ENCODE measurements around the gene HNRNPA1.

Gene HNRNPA1

DNA sequence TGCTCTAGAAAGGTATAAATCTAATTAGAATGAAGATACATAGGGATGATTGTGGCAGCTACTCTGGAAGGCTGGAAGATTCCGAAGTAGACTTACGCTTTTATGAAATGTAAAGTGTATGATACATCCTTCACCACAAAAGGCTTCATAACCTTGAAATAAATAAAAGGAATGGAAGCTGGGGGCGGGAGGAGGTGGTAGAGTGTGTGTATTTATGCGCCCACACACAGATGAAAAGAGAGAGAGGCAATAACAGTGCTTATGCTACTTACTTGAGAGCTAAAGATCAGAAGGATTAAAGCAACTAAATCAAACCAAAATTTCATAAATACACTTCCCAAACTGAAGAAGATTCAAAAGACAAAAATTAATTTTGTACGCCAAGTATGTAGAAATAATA is 31.0 kb upstream of the HNRNPA1 start:
- Histone ChIP-seq H2BK5ac (ENCODE audit: low read depth, low read length, poor library complexity, severe bottlenecking) (no peak overlapping the region), H3K27me3 (ENCODE audit: control insufficient read depth in 1 of 2, insufficient read depth in 1 of 2, low read length in 2 of 2) (no peaks in the 10 kb centered on the region), H2BK120ac (ENCODE audit: low read depth, low read length) (no peak overlapping the region), H2AFZ (ENCODE audit: low read depth, low read length) (no peak overlapping the region), H3K4me2 (ENCODE audit: low read length, poor library complexity, severe bottlenecking) (no peak overlapping the region), H2AK5ac (ENCODE audit: low read length, severe bottlenecking) (no peak overlapping the region), H3K9me3 (ENCODE audit: control insufficient read depth, low read length) (no peaks in the 10 kb centered on the region), H3K18ac (ENCODE audit: low read depth in 1 of 2, low read length in 2 of 2) (no peak overlapping the region), H4K91ac (ENCODE audit: low read length) (no peak overlapping the region), H3K4ac (ENCODE audit: low read depth in 1 of 2, low read length in 2 of 2) (no peak overlapping the region), H3K14ac (ENCODE audit: low read length in 2 of 2) (no peak overlapping the region), H3K4me3 (ENCODE audit: insufficient read depth in 1 of 2, low read depth in 1 of 2, low read length in 2 of 2) (no peak overlapping the region), H3K4me1 (ENCODE audit: control insufficient read depth, insufficient read depth, low read depth, low read length) (no peaks in the 10 kb centered on the region), H2BK15ac (ENCODE audit: low read depth, poor library complexity, severe bottlenecking) (no peak overlapping the region), H4K8ac (ENCODE audit: low read length) (no peak overlapping the region), H3K36me3 (ENCODE audit: control insufficient read depth in 1 of 2, insufficient read depth in 2 of 2, low read depth in 1 of 2, low read length in 2 of 2) (peaks cover 21 to 56% of the 10 kb centered on the region in 2 experiments), H3K27ac (ENCODE audit: low read length, poor library complexity, severe bottlenecking) (no peak overlapping the region), H3K79me1 (replicated peaks; ENCODE audit: low read length, poor library complexity, severe bottlenecking) (peaks cover 24% of the 10 kb centered on the region), H3K9ac (ENCODE audit: low read length) (no peak overlapping the region), H3K23ac (ENCODE audit: low read length in 2 of 2) (no peak overlapping the region), H2BK12ac (ENCODE audit: low read length in 2 of 2) (no peak overlapping the region)
- DNase-seq = no peak
- WGBS = 100% methylated on average over 2 of the region's 5 CpGs

DNA sequence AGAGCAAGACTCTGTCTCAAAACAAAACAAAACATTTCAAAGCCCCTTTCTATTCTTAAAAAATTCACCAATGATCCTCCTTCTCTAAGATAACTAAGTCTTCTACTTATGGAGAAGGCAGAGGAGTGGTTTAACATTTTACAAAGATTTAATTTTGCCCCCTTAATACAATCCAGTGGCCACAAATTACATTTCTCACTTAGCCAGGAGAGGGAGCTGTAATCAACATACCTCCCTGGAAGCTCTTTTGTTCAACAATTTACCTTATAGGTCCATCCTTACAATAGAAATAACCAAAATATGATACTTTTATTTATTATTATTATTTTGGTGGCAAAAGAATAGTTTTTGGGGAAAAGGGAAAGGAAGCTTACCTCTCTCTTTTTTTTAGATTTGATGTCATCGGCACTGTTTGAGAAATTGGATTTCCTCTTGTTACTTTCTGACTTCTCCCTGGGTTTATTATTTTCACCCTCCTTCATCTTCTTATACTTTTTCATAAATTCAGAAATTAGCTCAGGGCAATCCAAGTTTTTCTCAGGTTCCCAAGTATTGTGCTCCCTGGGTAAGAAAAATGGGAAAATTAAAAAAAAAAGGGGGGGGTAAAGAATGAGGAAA is 28.8 kb upstream of the HNRNPA1 start:
- no peak overlapping the region for H3K23ac ChIP-seq (ENCODE audit: low read length in 2 of 2)
- no peak overlapping the region for H2AK5ac ChIP-seq (ENCODE audit: low read length, severe bottlenecking)

DNA sequence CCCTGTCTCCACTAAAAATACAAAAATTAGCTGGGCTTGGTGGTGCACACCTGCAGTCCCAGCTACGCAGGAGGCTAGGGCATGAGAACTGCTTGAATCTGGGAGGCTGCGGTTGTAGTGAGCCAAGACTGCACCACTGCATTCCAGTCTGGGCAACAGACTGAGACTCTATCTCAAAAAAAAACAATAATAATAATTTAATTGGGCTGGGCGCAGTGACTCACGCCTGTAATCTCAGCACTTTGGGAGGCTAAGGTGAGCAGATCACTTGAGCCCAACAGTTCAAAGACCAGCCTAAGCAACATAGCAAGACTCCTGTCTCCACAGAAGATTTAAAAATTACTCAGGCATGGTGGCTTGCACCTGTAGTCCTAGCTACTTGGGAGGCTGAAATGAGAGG is 27.3 kb upstream of the HNRNPA1 start:
- no peak overlapping the region for H3K14ac ChIP-seq (ENCODE audit: low read length in 2 of 2)
- 100% methylated on average over 4 of the region's 4 CpGs for WGBS
- H3K9ac ChIP-seq (ENCODE audit: low read length) = no peak overlapping the region
- H3K18ac ChIP-seq (ENCODE audit: low read depth in 1 of 2, low read length in 2 of 2) = no peak overlapping the region
- H3K4me1 ChIP-seq (ENCODE audit: control insufficient read depth, insufficient read depth, low read depth, low read length) = peaks cover 5% of the 10 kb centered on the region
- H3K4me2 ChIP-seq (ENCODE audit: low read length, poor library complexity, severe bottlenecking) = no peak overlapping the region
- no peak overlapping the region for H3K27ac ChIP-seq (ENCODE audit: low read length, poor library complexity, severe bottlenecking)
- no peak overlapping the region for H2BK15ac ChIP-seq (ENCODE audit: low read depth, poor library complexity, severe bottlenecking)
- H3K9me3 ChIP-seq (ENCODE audit: control insufficient read depth, low read length) = no peaks in the 10 kb centered on the region
- no peak overlapping the region for H2BK12ac ChIP-seq (ENCODE audit: low read length in 2 of 2)
- H3K4me3 ChIP-seq (ENCODE audit: insufficient read depth in 1 of 2, low read depth in 1 of 2, low read length in 2 of 2) = no peak overlapping the region
- no peak overlapping the region for H2AFZ ChIP-seq (ENCODE audit: low read depth, low read length)
- H4K91ac ChIP-seq (ENCODE audit: low read length) = no peak overlapping the region
- H3K4ac ChIP-seq (ENCODE audit: low read depth in 1 of 2, low read length in 2 of 2) = no peak overlapping the region
- no peaks in the 10 kb centered on the region for H3K27me3 ChIP-seq (ENCODE audit: control insufficient read depth in 1 of 2, insufficient read depth in 1 of 2, low read length in 2 of 2)
- DNase-seq = no peak
- H3K79me1 ChIP-seq (replicated peaks; ENCODE audit: low read length, poor library complexity, severe bottlenecking) = peaks cover 13% of the 10 kb centered on the region
- no peak overlapping the region for H2AK5ac ChIP-seq (ENCODE audit: low read length, severe bottlenecking)
- no peak overlapping the region for H4K8ac ChIP-seq (ENCODE audit: low read length)
- H2BK5ac ChIP-seq (ENCODE audit: low read depth, low read length, poor library complexity, severe bottlenecking) = no peak overlapping the region
- H2BK120ac ChIP-seq (ENCODE audit: low read depth, low read length) = no peak overlapping the region
- H3K23ac ChIP-seq (ENCODE audit: low read length in 2 of 2) = no peak overlapping the region
- H3K36me3 ChIP-seq (ENCODE audit: control insufficient read depth in 1 of 2, insufficient read depth in 2 of 2, low read depth in 1 of 2, low read length in 2 of 2) = peaks cover 16 to 59% of the 10 kb centered on the region in 2 experiments

More for the DNA sequence above, 28.8 kb upstream of the HNRNPA1 start:
- DNase-seq = peak; percentile 71
- H2BK12ac ChIP-seq (ENCODE audit: low read length in 2 of 2) = no peak overlapping the region
- H2BK120ac ChIP-seq (ENCODE audit: low read depth, low read length) = no peak overlapping the region
- no peak overlapping the region for H3K18ac ChIP-seq (ENCODE audit: low read depth in 1 of 2, low read length in 2 of 2)
- no peak overlapping the region for H2AFZ ChIP-seq (ENCODE audit: low read depth, low read length)
- H3K9me3 ChIP-seq (ENCODE audit: control insufficient read depth, low read length) = no peaks in the 10 kb centered on the region
- no peak overlapping the region for H3K4ac ChIP-seq (ENCODE audit: low read depth in 1 of 2, low read length in 2 of 2)
- no peak overlapping the region for H4K91ac ChIP-seq (ENCODE audit: low read length)
- no peak overlapping the region for H2BK5ac ChIP-seq (ENCODE audit: low read depth, low read length, poor library complexity, severe bottlenecking)
- peaks cover 17 to 60% of the 10 kb centered on the region in 2 experiments for H3K36me3 ChIP-seq (ENCODE audit: control insufficient read depth in 1 of 2, insufficient read depth in 2 of 2, low read depth in 1 of 2, low read length in 2 of 2)
- no peaks in the 10 kb centered on the region for H3K27me3 ChIP-seq (ENCODE audit: control insufficient read depth in 1 of 2, insufficient read depth in 1 of 2, low read length in 2 of 2)
- peaks cover 19% of the 10 kb centered on the region for H3K79me1 ChIP-seq (replicated peaks; ENCODE audit: low read length, poor library complexity, severe bottlenecking)
- no peak overlapping the region for H2BK15ac ChIP-seq (ENCODE audit: low read depth, poor library complexity, severe bottlenecking)
- peak overlapping the region; percentile 23 for H3K27ac ChIP-seq (ENCODE audit: low read length, poor library complexity, severe bottlenecking)
- H4K8ac ChIP-seq (ENCODE audit: low read length) = no peak overlapping the region
- peak overlapping the region; percentile 21 for H3K9ac ChIP-seq (ENCODE audit: low read length)
- no peak overlapping the region for H3K14ac ChIP-seq (ENCODE audit: low read length in 2 of 2)
- 100% methylated on average over 1 of the region's 1 CpG for WGBS
- H3K4me2 ChIP-seq (ENCODE audit: low read length, poor library complexity, severe bottlenecking) = no peak overlapping the region
- peaks cover 2% of the 10 kb centered on the region for H3K4me1 ChIP-seq (ENCODE audit: control insufficient read depth, insufficient read depth, low read depth, low read length)
- no peak overlapping the region for H3K4me3 ChIP-seq (ENCODE audit: insufficient read depth in 1 of 2, low read depth in 1 of 2, low read length in 2 of 2)

DNA sequence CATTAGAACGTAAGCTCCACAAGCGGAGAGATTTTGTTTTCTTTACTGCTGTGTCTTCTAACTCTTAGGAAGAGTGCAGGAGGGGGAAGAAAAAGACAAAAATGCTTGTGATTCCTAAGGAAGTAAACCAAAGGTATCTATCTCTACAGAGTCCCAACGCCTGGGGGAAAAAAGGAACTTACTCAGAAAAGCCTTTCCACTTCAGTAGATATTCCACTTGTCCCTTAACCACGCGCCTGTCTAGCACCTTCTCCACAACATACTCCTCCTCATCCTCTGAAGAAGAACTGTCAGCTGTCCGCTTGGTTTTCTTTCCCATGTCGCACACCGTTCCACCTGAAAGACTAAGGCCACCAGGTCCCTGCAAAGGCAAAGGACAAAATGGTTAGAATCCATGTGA is 23.2 kb upstream of the HNRNPA1 start:
- H2BK12ac ChIP-seq (ENCODE audit: low read length in 2 of 2) = no peak overlapping the region
- no peak overlapping the region for H3K4ac ChIP-seq (ENCODE audit: low read depth in 1 of 2, low read length in 2 of 2)
- no peak overlapping the region for H2BK120ac ChIP-seq (ENCODE audit: low read depth, low read length)
- H3K14ac ChIP-seq (ENCODE audit: low read length in 2 of 2) = no peak overlapping the region
- no peaks in the 10 kb centered on the region for H3K27me3 ChIP-seq (ENCODE audit: control insufficient read depth in 1 of 2, insufficient read depth in 1 of 2, low read length in 2 of 2)
- H3K9me3 ChIP-seq (ENCODE audit: control insufficient read depth, low read length) = no peaks in the 10 kb centered on the region
- peaks cover 4% of the 10 kb centered on the region for H3K79me1 ChIP-seq (replicated peaks; ENCODE audit: low read length, poor library complexity, severe bottlenecking)
- H3K27ac ChIP-seq (ENCODE audit: low read length, poor library complexity, severe bottlenecking) = peak overlapping the region; percentile 99
- no peak overlapping the region for H4K91ac ChIP-seq (ENCODE audit: low read length)
- no peak overlapping the region for H3K18ac ChIP-seq (ENCODE audit: low read depth in 1 of 2, low read length in 2 of 2)
- H2BK5ac ChIP-seq (ENCODE audit: low read depth, low read length, poor library complexity, severe bottlenecking) = no peak overlapping the region
- H3K4me2 ChIP-seq (ENCODE audit: low read length, poor library complexity, severe bottlenecking) = no peak overlapping the region
- H4K8ac ChIP-seq (ENCODE audit: low read length) = no peak overlapping the region
- no peak overlapping the region for H3K4me3 ChIP-seq (ENCODE audit: insufficient read depth in 1 of 2, low read depth in 1 of 2, low read length in 2 of 2)
- 96% methylated on average over 7 of the region's 8 CpGs for WGBS
- H3K23ac ChIP-seq (ENCODE audit: low read length in 2 of 2) = no peak overlapping the region
- no peak overlapping the region for H2BK15ac ChIP-seq (ENCODE audit: low read depth, poor library complexity, severe bottlenecking)
- peaks cover 16 to 40% of the 10 kb centered on the region in 2 experiments for H3K36me3 ChIP-seq (ENCODE audit: control insufficient read depth in 1 of 2, insufficient read depth in 2 of 2, low read depth in 1 of 2, low read length in 2 of 2)
- H2AFZ ChIP-seq (ENCODE audit: low read depth, low read length) = no peak overlapping the region
- no peak for DNase-seq
- H3K9ac ChIP-seq (ENCODE audit: low read length) = peak overlapping the region; percentile 97
- H3K4me1 ChIP-seq (ENCODE audit: control insufficient read depth, insufficient read depth, low read depth, low read length) = peaks cover 11% of the 10 kb centered on the region
- peak overlapping the region; percentile 11 for H2AK5ac ChIP-seq (ENCODE audit: low read length, severe bottlenecking)

Measured in mesenchymal stem cell (in vitro differentiated cells and primary cell).